ENCODE data around the gene HNRNPUL2.

HNRNPUL2 gene

DNA sequence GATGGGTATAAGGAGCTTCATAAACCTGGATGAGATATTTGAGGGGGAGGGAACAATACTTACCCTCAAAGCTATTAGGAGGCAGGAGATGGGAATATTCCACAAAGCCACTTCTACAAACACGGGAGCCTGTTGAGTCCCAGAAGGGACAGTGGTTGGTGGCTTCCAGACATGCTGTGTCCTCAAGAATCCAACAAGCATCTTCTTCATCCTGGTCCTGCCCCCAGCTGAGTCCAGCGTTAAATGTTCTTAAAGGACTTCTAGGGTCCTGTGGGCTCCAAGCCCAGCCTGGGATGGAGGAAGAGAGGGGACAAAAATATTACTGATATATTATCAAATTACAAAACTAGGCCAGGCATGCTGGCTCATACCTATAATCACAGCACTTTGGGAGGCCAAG lies 59.8 kb downstream of the HNRNPUL2 start:
- DNase-seq (ENCODE audit: low spot score), result no peak

DNA sequence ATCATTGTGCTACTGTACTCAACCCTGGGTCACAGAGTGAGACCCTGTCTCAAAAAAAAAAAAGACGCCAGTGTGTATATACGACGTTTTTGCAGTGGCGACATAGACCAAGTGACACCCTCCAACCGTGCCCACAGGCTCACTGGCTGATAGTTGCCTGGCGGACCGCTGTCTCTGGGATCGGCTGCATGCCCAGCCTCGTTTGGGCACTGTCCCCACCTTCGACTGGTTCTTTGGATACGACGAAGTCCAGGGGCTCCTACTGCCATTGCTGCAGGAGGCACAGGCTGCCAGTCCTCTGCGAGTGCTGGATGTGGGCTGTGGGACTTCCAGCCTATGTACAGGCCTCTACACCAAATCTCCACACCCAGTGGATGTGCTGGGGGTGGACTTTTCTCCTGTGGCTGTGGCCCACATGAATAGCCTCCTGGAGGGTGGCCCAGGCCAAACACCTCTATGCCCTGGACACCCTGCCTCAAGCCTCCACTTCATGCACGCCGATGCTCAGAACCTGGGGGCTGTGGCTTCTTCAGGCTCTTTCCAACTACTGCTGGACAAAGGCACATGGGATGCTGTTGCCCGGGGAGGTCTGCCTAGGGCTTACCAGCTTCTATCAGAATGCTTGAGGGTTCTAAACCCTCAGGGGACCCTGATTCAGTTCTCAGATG lies 60.9 kb downstream of the HNRNPUL2 start:
- DNase-seq (ENCODE audit: low spot score), result no peak

DNA sequence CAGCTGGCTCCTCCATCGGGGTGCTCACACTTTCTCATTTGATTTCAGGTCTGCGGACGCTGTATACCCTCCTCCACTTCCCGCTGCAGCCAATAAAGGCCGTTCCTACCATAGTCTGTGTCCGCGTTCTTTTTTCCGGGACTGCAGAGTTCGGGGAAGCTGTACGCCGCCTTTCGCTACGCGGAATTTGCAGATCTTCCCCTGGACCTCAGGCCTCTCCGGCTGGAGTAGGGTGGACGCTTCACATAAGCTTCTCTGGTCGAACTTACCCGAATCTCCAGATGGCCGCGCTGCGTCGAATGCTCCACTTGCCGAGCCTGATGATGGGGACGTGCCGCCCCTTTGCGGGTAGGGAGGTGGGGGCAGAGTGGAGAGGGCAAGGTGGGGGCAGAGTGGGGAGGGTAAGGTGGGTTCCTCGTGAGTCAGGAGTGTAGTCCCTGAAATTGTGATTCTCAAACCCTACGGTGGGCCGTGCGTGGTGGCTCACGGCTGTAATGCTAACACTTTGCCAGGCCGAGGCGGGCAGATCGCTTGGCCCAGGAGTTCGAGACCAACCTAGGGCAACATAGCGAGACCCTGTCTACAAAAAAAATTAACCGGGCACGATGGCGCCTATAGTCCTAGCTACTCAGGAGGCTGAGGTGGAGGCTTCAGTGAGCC lies 61.5 kb downstream of the HNRNPUL2 start:
- peak; percentile 56 for DNase-seq (ENCODE audit: low spot score)

DNA sequence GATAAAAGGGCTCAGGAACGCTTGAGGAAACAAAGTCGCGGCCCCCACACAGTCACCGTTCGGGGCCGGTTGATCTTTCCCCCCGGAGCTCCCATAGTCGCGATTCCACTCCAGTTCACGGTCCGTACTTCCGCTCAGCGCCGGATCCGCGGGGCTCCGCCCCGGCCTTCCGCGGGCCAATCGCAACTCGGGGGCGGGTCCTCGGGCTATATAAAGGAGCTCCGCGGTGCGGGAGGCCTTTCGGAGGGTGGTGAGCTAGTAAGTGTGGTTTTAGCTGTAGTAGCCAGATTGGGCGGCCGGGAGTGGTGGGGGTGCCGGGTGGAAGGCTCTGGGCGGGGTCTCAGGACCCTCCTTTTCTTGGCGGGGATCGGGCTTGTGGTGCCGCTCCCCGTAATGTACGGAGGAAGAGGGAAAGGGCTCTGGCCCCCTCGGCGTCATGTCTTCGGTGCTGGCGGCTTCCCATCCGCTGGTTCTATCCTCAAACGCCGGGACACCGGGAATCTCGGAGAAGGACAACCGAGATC lies 62.1 kb downstream of the HNRNPUL2 start, which contains the start of the genes C11orf98 and CSKMT:
TSS of gene C11orf98 (minus strand) at position 136 of the 524 bp plus-strand sequence. CDS start at position 95, 41 bp downstream.
TSS of gene CSKMT (plus strand) at position 238 of the 524 bp plus-strand sequence. CDS start 568 bp downstream, outside the sequence.
- DNase-seq (ENCODE audit: low spot score), result peak; percentile 97

DNA sequence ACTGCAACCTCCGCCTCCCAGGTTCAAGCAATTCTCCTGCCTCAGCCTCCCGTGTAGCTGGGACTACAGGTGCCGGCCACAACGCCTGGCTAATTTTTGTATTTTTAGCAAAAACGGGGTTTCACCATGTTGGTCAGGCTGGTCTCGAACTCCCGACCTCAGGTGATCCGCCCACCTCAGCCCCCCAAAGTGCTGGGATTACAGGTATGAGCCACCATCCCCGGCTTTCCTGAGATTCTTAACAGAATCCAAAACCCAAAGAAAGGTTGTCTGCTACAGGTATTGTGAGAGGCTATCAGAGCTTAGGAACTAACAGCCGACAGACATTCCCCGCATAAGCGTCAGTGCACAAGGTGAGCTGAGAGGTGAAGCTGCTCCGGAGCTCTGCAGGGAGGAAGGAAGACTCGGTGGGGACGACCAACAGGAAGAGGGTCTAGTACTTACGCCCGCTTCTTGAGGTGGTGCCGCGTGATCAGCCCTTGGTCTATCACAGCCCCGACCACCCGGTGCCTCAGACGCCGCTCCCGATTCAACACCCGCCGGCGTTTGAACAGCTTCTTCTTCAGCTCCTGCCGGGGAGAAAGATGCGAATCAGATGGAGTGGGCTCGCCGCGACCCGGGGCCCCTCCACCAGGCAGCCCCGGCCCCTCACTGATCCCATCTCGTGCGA lies 62.7 kb downstream of the HNRNPUL2 start:
- DNase-seq (ENCODE audit: low spot score), result no peak
